K562 (cell line): ENCODE measurements around the gene HIVEP1. TPM values are rescaled to one million over a fixed set of nuclear protein-coding genes. Genes with fewer than 3 reads are reported as not detected.
A peak's percentile ranks its signal among the peaks of the same experiment; 100 is the strongest.

Source experiments
- ARID1B ChIP-seq: fragments of 450-650 bp; IDR thresholded peaks from 2 replicates; pipeline ENCODE4 v1.6.1; 2016; ENCODE audit warnings: antibody characterized with exemption, mild to moderate bottlenecking, inconsistent platforms
- BCOR ChIP-seq: fragments of 450-650 bp; IDR thresholded peaks from 2 replicates; pipeline ENCODE4 v1.6.1; 2016
- FOXM1 ChIP-seq, 2 experiments: fragments of 450-650 bp in 1 of 2; sonication (generic) in 1 of 2; formaldehyde crosslinking in 1 of 2; IDR thresholded peaks; 2 replicates each; pipeline versions ENCODE4 v1.6.1 to v1.9.0; 2017 to 2022; ENCODE audit warnings: low read depth in 2 of 2, mild to moderate bottlenecking in 2 of 2, missing genetic modification reagents in 1 of 2, moderate library complexity in 1 of 2
- GABPB1 ChIP-seq: sonication (generic); formaldehyde crosslinking; IDR thresholded peaks from 2 replicates; pipeline ENCODE4 v1.8.0; 2022; ENCODE audit warnings: mild to moderate bottlenecking, missing genetic modification reagents
- GABPB2 ChIP-seq: fragments of 250-450 bp; sonication (Bioruptor Pico); conservative IDR thresholded peaks from 2 replicates; pipeline ENCODE4 v1.5.1; 2021; ENCODE audit warnings: mild to moderate bottlenecking
- MTA2 ChIP-seq: fragments of 450-650 bp; IDR thresholded peaks from 2 replicates; pipeline ENCODE4 v1.6.1; 2016; ENCODE audit warnings: low read depth
- NR0B1 ChIP-seq: fragments of 450-650 bp; IDR thresholded peaks from one replicate; pipeline ENCODE4 v1.6.1; 2018; ENCODE audit warnings: mild to moderate bottlenecking, moderate library complexity; ENCODE audit not compliant: partially characterized antibody
- PHF21A ChIP-seq: fragments of 450-650 bp; IDR thresholded peaks from 2 replicates; pipeline ENCODE4 v1.6.1; 2017; ENCODE audit warnings: low read depth, borderline replicate concordance
- SMC3 ChIP-seq: conservative IDR thresholded peaks from 2 replicates; pipeline ENCODE4 v1.6.1; 2011; ENCODE audit warnings: low read depth, low read length, improper control_type of control experiment; ENCODE audit not compliant: insufficient read depth
- SOX6 ChIP-seq: fragments of 450-650 bp; IDR thresholded peaks from 2 replicates; pipeline ENCODE4 v1.6.1; 2014; ENCODE audit warnings: mild to moderate bottlenecking
- TCF3 ChIP-seq: sonication (generic); formaldehyde crosslinking; IDR thresholded peaks from 2 replicates; pipeline ENCODE4 v1.4.0; 2020; ENCODE audit warnings: mild to moderate bottlenecking, missing genetic modification reagents
- polyA plus RNA-seq, 8 experiments: library from polyadenylated mRNA; depleted of rRNA in 4 of 8; stranded (reverse) in 5 of 8; unstranded in 3 of 8; fragments of >200 nt; fragmentation: Nextera tagmentation in 2 of 8; fragmentation: Illumina TruSeq in 1 of 8; extraction: Ambion mirVana in 2 of 8; extraction: Trizol in 1 of 8; gene quantifications; 2 replicates each; pipeline versions ENCODE4 v1.2.1 to v1.2.3, GENCODE V29; 2011 to 2014; ENCODE audit warnings: inconsistent platforms in 1 of 8, missing spikeins in 1 of 8
- total RNA-seq, 7 experiments: library from RNA; depleted of rRNA in 6 of 7; stranded (reverse); fragments of >200 nt in 6 of 7; fragmentation: Illumina TruSeq in 2 of 7; extraction: Trizol in 2 of 7; gene quantifications; 2 replicates each; pipeline versions ENCODE4 v1.2.1 to v1.2.3, GENCODE V29; 2011 to 2021; ENCODE audit warnings: low replicate concordance in 1 of 7
- TF ChIP-seq, protein P1 (sequence below): fragments of 250-450 bp; sonication (Bioruptor Pico); IDR thresholded peaks from 2 replicates; pipeline ENCODE4 v1.6.1; 2021; ENCODE audit warnings: mild to moderate bottlenecking
- TF ChIP-seq, protein P2 (sequence below), 2 experiments: fragments of 450-650 bp in 1 of 2; sonication (generic) in 1 of 2; formaldehyde crosslinking in 1 of 2; IDR thresholded peaks in 1 of 2; conservative IDR thresholded peaks in 1 of 2; 2 replicates each; pipeline versions ENCODE4 v1.6.1 to v1.8.1; 2016 to 2023; ENCODE audit warnings: mild to moderate bottlenecking in 2 of 2, moderate library complexity in 2 of 2, inconsistent platforms in 1 of 2, missing genetic modification reagents in 1 of 2
- TF ChIP-seq, protein P3 (sequence below): sonication (generic); formaldehyde crosslinking; IDR thresholded peaks from 2 replicates; pipeline ENCODE4 v1.5.0; 2020; ENCODE audit warnings: missing genetic modification reagents

The HIVEP1 gene
- total and polyA plus RNA-seq, 9 of the 15 experiments (the other 6 are each of a cell fraction or from before 2014, with no cell fraction given), result 6.0 to 33.3 (median 21.7) TPM

DNA sequence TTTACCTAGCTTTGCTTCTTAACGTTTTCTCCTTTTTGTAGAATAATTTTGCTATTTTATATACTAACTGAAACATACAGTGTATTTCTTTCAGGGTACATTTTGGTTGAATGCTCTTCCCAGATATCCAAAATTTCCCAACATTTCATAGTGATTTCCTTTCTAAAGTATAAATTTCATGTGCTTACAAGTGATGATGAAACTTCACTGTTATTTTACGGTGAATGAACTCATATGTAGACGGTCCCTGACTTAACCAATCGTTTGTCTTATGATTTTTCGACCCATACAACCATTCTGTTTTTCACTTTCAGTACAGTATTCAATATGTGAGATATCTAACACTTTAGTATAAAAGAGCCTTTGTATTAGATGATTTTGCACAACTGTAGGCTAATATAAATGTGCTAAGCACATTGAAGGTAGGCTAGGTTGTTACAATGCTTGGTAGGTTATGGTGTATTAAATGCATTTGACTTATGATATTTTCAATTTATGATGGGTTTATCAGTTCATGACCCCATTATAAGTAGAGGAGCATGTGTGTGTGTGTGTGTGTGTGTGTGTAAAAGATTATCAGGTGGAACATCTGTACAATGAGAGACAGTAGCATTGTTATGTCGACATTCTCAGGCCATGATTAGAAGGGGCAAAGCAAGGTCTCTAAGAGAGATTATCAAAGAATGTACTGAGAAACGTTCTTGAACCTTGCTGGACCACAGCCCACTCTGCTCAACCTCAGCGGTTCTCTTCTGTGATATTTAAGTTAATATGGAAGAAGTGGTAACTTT is 20.9 kb downstream of the HIVEP1 start (continued):
- no peak for TF ChIP-seq SMC3
- TF ChIP-seq, protein P1, sequence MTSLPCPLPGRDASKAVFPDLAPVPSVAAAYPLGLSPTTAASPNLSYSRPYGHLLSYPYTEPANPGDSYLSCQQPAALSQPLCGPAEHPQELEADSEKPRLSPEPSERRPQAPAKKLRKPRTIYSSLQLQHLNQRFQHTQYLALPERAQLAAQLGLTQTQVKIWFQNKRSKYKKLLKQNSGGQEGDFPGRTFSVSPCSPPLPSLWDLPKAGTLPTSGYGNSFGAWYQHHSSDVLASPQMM (CRISPR knock-in tag), result no peak
- no peak for TF ChIP-seq FOXM1 (IDR thresholded peaks at IDR 0.05; ENCODE audit: low read depth)
- TF ChIP-seq FOXM1 (CRISPR knock-in tag; IDR thresholded peaks at IDR 0.05; ENCODE audit: low read depth), result no peak
- TF ChIP-seq GABPB2 (CRISPR knock-in tag), result no peak
- no peak for TF ChIP-seq BCOR
- TF ChIP-seq, protein P2, sequence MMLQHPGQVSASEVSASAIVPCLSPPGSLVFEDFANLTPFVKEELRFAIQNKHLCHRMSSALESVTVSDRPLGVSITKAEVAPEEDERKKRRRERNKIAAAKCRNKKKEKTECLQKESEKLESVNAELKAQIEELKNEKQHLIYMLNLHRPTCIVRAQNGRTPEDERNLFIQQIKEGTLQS (IDR thresholded peaks at IDR 0.05), result peak; percentile 82
- TF ChIP-seq, protein P2 (CRISPR knock-in tag; conservative IDR thresholded peaks at IDR 0.05), result no peak
- TF ChIP-seq, protein P3, sequence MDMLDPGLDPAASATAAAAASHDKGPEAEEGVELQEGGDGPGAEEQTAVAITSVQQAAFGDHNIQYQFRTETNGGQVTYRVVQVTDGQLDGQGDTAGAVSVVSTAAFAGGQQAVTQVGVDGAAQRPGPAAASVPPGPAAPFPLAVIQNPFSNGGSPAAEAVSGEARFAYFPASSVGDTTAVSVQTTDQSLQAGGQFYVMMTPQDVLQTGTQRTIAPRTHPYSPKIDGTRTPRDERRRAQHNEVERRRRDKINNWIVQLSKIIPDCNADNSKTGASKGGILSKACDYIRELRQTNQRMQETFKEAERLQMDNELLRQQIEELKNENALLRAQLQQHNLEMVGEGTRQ (CRISPR knock-in tag), result no peak
- TF ChIP-seq SOX6, result peak; percentile 92
- peak; percentile 40; the same call in 1 of the 2 replicates for TF ChIP-seq MTA2
- no peak for TF ChIP-seq PHF21A
- TF ChIP-seq ARID1B, result peak; percentile 82
- peak; percentile 15; the same call in 1 of the 2 replicates for TF ChIP-seq TCF3 (CRISPR knock-in tag)
- no peak for TF ChIP-seq NR0B1
- TF ChIP-seq GABPB1 (CRISPR knock-in tag), result no peak
